ENCODE results near the gene MBNL2.

DNA sequence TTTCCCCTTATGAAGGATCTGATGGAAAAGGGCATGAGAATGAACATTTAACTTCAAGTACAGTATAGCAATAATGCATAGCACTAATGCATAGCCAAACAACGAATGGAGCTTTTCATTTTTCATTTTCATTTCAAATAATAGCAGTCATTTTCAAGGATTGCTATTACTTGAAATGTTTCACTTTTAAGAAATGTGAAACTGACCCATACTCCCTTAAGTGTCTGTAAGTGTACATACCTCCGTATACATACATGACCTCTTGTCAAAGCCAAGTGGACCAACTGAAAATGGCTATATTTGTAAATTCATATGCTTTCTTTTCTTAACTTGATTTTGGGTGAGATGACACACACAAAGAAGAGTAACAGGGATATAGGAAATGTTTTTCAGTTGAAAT is 215.6 kb downstream of the MBNL2 start:
- TF ChIP-seq, protein P1, sequence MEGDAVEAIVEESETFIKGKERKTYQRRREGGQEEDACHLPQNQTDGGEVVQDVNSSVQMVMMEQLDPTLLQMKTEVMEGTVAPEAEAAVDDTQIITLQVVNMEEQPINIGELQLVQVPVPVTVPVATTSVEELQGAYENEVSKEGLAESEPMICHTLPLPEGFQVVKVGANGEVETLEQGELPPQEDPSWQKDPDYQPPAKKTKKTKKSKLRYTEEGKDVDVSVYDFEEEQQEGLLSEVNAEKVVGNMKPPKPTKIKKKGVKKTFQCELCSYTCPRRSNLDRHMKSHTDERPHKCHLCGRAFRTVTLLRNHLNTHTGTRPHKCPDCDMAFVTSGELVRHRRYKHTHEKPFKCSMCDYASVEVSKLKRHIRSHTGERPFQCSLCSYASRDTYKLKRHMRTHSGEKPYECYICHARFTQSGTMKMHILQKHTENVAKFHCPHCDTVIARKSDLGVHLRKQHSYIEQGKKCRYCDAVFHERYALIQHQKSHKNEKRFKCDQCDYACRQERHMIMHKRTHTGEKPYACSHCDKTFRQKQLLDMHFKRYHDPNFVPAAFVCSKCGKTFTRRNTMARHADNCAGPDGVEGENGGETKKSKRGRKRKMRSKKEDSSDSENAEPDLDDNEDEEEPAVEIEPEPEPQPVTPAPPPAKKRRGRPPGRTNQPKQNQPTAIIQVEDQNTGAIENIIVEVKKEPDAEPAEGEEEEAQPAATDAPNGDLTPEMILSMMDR (IDR thresholded peaks at IDR 0.05), result no peak
- TF ChIP-seq POLR2A (IDR thresholded peaks at IDR 0.05), result no peak
